HG02943 (cell line): Measurements from ENCODE around the gene NPLOC4.

Experiments
- ATAC-seq: cut with Tn5 transposase; IDR thresholded peaks from one replicate; pipeline ENCODE4 v1.9.1; 2021; ENCODE audit warnings: mild to moderate bottlenecking, low read depth, moderate library complexity; ENCODE audit not compliant: unreplicated experiment

Gene NPLOC4

GRCh38 chr17:81551458-81552243 is 85.3 kb downstream of the NPLOC4 start:
- no peak for ATAC-seq

- no peak for ATAC-seq
Measured at GRCh38 chr17:81550830-81551457, 86.0 kb downstream of the NPLOC4 start.

- ATAC-seq: no peak
Measured at GRCh38 chr17:81550285-81550684, 86.6 kb downstream of the NPLOC4 start.

- no peak for ATAC-seq
Measured at GRCh38 chr17:81549826-81550225, 87.1 kb downstream of the NPLOC4 start.

GRCh38 chr17:81549031-81549557 is 87.8 kb downstream of the NPLOC4 start:
- ATAC-seq: no peak

GRCh38 chr17:81547614-81547982 is 89.3 kb downstream of the NPLOC4 start:
- ATAC-seq: no peak

GRCh38 chr17:81546906-81547613 is 89.9 kb downstream of the NPLOC4 start:
- no peak for ATAC-seq

GRCh38 chr17:81545160-81545949 is 91.6 kb downstream of the NPLOC4 start:
- ATAC-seq: no peak

- no peak for ATAC-seq
Measured at GRCh38 chr17:81544281-81544974, 92.5 kb downstream of the NPLOC4 start.

- ATAC-seq: no peak
Measured at GRCh38 chr17:81543756-81544155, 93.2 kb downstream of the NPLOC4 start.

GRCh38 chr17:81543339-81543675 is 93.6 kb downstream of the NPLOC4 start:
- ATAC-seq: no peak

GRCh38 chr17:81542431-81543338 is 94.2 kb downstream of the NPLOC4 start:
- ATAC-seq: no peak

- ATAC-seq: no peak
Measured at GRCh38 chr17:81541123-81541522, 95.8 kb downstream of the NPLOC4 start.

GRCh38 chr17:81540676-81541027 is 96.3 kb downstream of the NPLOC4 start:
- ATAC-seq: no peak

GRCh38 chr17:81539961-81540675 is 96.8 kb downstream of the NPLOC4 start:
- ATAC-seq: no peak

- ATAC-seq: no peak
Measured at GRCh38 chr17:81539571-81539900, 97.4 kb downstream of the NPLOC4 start.

- no peak for ATAC-seq
Measured at GRCh38 chr17:81538651-81539570, 98.0 kb downstream of the NPLOC4 start.
